ENCODE results near the gene DOCK2.

GRCh38 chr5:170082701-170083100, 445.6 kb downstream of the DOCK2 start:
- TF ChIP-seq POLR2AphosphoS5 (IDR thresholded peaks at IDR 0.05; ENCODE audit: borderline replicate concordance, low read depth, low read length) = no peak
- TF ChIP-seq EZH2 (IDR thresholded peaks at IDR 0.05) = no peak
- TF ChIP-seq FOXP2 (optimal IDR thresholded peaks at IDR 0.05; ENCODE audit: control extremely low read depth, extremely low read length, insufficient read depth) = no peak
